ENCODE data around the gene DLGAP1.

DLGAP1 gene

GRCh38 chr18:3984163-3984757 lies 470.8 kb downstream of the DLGAP1 start:
- H3K36me3 ChIP-seq: no peaks in the 10 kb centered on the region
- no peaks in the 10 kb centered on the region for H3K9me3 ChIP-seq
- TF ChIP-seq CTCF (IDR thresholded peaks at IDR 0.05): no peak
- no peak overlapping the region for H3K4me3 ChIP-seq (ENCODE audit: low read depth in 1 of 2, low read length in 1 of 2)
- H3K27me3 ChIP-seq: peaks cover 4% of the 10 kb centered on the region
- H3K27ac ChIP-seq: no peak overlapping the region
- H3K4me1 ChIP-seq (ENCODE audit: control insufficient read depth in 1 of 2, insufficient read depth in 1 of 2, low read depth in 1 of 2, low read length in 1 of 2): no peaks in the 10 kb centered on the region

- no peaks in the 10 kb centered on the region for H3K36me3 ChIP-seq
- H3K9me3 ChIP-seq: no peaks in the 10 kb centered on the region
- H3K27ac ChIP-seq: no peak overlapping the region
- no peak for TF ChIP-seq CTCF (IDR thresholded peaks at IDR 0.05)
- peaks cover 4% of the 10 kb centered on the region for H3K27me3 ChIP-seq
- no peaks in the 10 kb centered on the region for H3K4me1 ChIP-seq (ENCODE audit: control insufficient read depth in 1 of 2, insufficient read depth in 1 of 2, low read depth in 1 of 2, low read length in 1 of 2)
- no peak overlapping the region for H3K4me3 ChIP-seq (ENCODE audit: low read depth in 1 of 2, low read length in 1 of 2)
Measured at GRCh38 chr18:3983351-3983969, 471.6 kb downstream of the DLGAP1 start.

GRCh38 chr18:3982541-3982940 lies 472.6 kb downstream of the DLGAP1 start:
- no peak for TF ChIP-seq CTCF (IDR thresholded peaks at IDR 0.05)
- Histone ChIP-seq H3K4me1 (ENCODE audit: control insufficient read depth in 1 of 2, insufficient read depth in 1 of 2, low read depth in 1 of 2, low read length in 1 of 2) (no peaks in the 10 kb centered on the region), H3K9me3 (no peaks in the 10 kb centered on the region), H3K27ac (no peak overlapping the region), H3K36me3 (no peaks in the 10 kb centered on the region), H3K4me3 (ENCODE audit: low read depth in 1 of 2, low read length in 1 of 2) (no peak overlapping the region), H3K27me3 (peaks cover 4% of the 10 kb centered on the region)

- no peak for TF ChIP-seq CTCF (IDR thresholded peaks at IDR 0.05)
- H3K27me3 ChIP-seq: peaks cover 4% of the 10 kb centered on the region
- H3K4me1 ChIP-seq (ENCODE audit: control insufficient read depth in 1 of 2, insufficient read depth in 1 of 2, low read depth in 1 of 2, low read length in 1 of 2): no peaks in the 10 kb centered on the region
- no peak overlapping the region for H3K4me3 ChIP-seq (ENCODE audit: low read depth in 1 of 2, low read length in 1 of 2)
- H3K36me3 ChIP-seq: no peaks in the 10 kb centered on the region
- H3K27ac ChIP-seq: no peak overlapping the region
- no peaks in the 10 kb centered on the region for H3K9me3 ChIP-seq
Measured at GRCh38 chr18:3979024-3979423, 476.1 kb downstream of the DLGAP1 start.

GRCh38 chr18:3973191-3973850 lies 481.8 kb downstream of the DLGAP1 start:
- H3K36me3 ChIP-seq: no peaks in the 10 kb centered on the region
- TF ChIP-seq CTCF (IDR thresholded peaks at IDR 0.05): no peak
- no peaks in the 10 kb centered on the region for H3K4me1 ChIP-seq (ENCODE audit: control insufficient read depth in 1 of 2, insufficient read depth in 1 of 2, low read depth in 1 of 2, low read length in 1 of 2)

More at GRCh38 chr18:3973191-3973850, 481.8 kb downstream of the DLGAP1 start:
- H3K9me3 ChIP-seq: no peaks in the 10 kb centered on the region
- no peak overlapping the region for H3K4me3 ChIP-seq (ENCODE audit: low read depth in 1 of 2, low read length in 1 of 2)
- no peak overlapping the region for H3K27ac ChIP-seq
- H3K27me3 ChIP-seq: no peaks in the 10 kb centered on the region

Data from neutrophil (primary cell).